H54 (cell line): ENCODE measurements around the gene SPTBN5.

Source experiments
- DNase-seq: peaks from one replicate; pipeline ENCODE4 v3.0.0; 2011; ENCODE audit warnings: low spot score, mixed read lengths; ENCODE audit not compliant: insufficient read length
- FAIRE-seq: peaks from 3 replicates; lab custom pipeline; 2011; peaks lifted over from hg19 to GRCh38; lab: Jason Lieb, UNC
- POLR2A ChIP-seq: IDR thresholded peaks from 2 replicates; pipeline ENCODE4 v1.6.1; 2011; ENCODE audit warnings: low read depth, mild to moderate bottlenecking, low read length

The SPTBN5 gene

DNA sequence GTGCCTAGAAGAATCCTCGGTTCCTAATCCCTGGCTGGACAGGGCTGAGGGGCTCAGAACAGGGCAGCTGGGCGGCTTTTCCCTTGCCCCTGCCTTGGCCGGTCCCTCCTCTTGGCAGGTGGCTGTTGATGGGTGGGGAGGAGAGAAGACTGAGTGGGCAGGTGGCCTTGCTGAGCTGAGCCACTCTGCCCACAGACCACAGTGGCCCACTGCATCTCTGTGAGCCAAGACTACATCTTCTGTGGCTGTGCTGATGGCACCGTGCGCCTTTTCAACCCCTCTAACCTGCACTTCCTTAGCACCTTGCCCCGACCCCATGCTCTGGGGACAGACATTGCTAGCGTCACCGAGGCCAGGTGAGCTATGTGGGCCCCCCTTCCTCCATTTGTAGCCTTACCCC, 80.4 kb downstream of the SPTBN5 start:
- DNase-seq (no peak), FAIRE-seq (no peak)
- no peak for TF ChIP-seq POLR2A

- TF ChIP-seq POLR2A, result no peak
- no peak for FAIRE-seq
- no peak for DNase-seq
Measured at GRCh38 chr15:41812820-41813375, 81.0 kb downstream of the SPTBN5 start.

DNA sequence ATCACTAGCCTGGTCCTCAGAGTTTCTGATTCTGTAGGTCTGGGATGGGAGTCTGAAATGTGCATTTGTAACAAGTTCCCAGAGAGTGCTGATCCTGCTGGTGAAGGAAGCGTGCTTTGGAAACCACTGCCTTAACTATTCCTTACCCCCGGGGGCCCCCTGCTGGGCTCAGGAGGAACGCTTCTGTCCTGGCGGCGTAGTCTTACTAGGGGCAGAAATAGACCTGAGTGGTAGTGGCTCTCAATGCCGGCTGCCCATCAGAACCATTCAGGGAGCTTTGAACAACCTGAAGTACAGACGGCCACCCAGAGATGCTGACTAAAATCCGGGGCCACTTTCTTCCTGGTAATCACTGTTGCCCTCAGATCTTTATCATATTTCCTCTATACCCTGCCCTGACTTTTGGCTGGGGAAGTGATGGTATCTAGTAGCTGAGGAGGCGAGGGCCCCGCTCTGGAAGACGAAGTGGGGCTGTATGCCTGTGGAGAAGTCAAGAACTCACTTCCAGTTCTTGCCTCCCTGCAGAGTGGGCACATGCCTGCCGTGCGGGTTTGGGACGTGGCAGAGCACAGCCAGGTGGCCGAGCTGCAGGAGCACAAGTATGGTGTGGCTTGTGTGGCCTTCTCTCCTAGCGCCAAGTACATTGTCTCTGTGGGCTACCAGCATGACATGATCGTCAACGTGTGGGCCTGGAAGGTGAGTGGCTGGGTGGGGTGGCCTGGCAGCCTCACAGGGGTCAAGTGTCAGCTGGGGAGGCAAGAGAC, 82.2 kb downstream of the SPTBN5 start:
- TF ChIP-seq POLR2A, result no peak
- FAIRE-seq, result no peak

GRCh38 chr15:41810651-41811431, 83.0 kb downstream of the SPTBN5 start:
- no peak for TF ChIP-seq POLR2A
- FAIRE-seq (no peak), DNase-seq (no peak)

More for the DNA sequence above, 82.2 kb downstream of the SPTBN5 start:
- DNase-seq, result peak; percentile 65

DNA sequence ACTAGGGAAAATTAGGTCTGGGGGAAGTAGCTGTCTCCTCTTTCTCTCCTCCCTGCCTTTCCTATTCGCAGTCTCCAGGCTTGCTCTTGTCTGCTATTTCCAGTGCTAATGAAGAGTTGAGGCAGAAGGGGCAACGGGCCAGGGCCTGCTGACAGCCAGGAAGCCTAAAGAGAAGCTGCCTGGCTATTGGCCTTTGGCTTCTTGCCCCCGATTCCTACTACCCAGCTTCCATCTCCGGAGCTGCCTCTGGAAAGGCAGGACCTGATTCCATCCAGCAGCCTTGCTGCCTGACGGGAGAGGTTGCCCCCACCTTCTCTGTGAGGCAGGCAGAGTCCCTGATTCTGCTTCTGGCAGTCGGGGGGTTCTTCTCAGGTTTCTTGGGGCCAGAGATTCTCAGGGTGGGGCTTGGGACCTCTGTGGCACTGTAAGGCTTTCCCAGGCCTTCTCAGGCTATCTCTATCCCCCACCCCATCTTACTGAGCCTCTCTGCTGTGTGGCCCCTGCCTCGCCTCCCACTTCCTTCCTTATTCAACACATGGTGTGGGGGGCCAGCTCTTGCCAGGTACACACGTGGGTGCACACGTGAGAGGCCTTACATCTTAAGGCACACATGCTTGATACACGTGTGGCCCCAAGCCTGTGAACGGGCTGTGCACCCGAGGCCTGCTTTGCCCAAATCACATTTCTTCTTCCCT, 84.2 kb downstream of the SPTBN5 start:
- no peak for TF ChIP-seq POLR2A
- FAIRE-seq (no peak), DNase-seq (no peak)

- TF ChIP-seq POLR2A, result no peak
- no peak for DNase-seq
- FAIRE-seq, result no peak
Measured at GRCh38 chr15:41809121-41809520, 84.7 kb downstream of the SPTBN5 start.

GRCh38 chr15:41806291-41807181, 87.3 kb downstream of the SPTBN5 start:
- peak; percentile 48 for FAIRE-seq
- no peak for TF ChIP-seq POLR2A
- DNase-seq, result no peak

- FAIRE-seq (no peak), DNase-seq (no peak)
- no peak for TF ChIP-seq POLR2A
Measured at GRCh38 chr15:41805711-41806110, 88.1 kb downstream of the SPTBN5 start.

GRCh38 chr15:41804916-41805666, 88.8 kb downstream of the SPTBN5 start:
- TF ChIP-seq POLR2A, result no peak
- no peak for DNase-seq

GRCh38 chr15:41804361-41804760, 89.5 kb downstream of the SPTBN5 start:
- FAIRE-seq (no peak), DNase-seq (no peak)
- no peak for TF ChIP-seq POLR2A

More at GRCh38 chr15:41804916-41805666, 88.8 kb downstream of the SPTBN5 start:
- no peak for FAIRE-seq

DNA sequence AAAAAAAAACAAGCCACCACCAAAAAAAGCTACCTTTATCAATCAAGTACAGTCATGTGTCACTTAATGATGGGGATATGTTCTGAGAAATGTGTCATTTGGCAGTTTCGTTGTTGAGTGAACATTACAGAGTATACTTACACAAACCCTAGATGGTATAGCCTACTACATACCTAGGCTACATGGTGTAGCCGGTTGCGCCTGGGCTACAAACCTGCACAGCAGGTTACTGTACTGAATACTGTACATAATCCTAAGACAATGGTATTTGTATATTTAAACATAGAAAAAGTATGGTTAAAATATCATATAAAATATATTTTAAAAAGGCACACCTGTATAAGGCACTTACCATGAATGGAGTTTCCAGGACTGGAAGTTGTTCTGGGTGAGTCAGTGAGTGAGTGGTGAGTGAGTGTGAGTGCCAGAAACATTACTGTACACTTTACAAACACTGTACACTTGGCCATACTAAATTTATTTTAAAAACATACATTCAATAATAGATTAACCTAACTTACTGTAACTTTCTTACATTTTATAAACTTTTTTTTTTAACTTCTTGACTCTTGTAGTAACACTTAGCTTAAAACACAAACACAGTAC, 91.9 kb downstream of the SPTBN5 start:
- DNase-seq, result no peak
- FAIRE-seq, result no peak
- TF ChIP-seq POLR2A, result no peak

- no peak for FAIRE-seq
- no peak for DNase-seq
- no peak for TF ChIP-seq POLR2A
Measured at GRCh38 chr15:41801185-41801584, 92.7 kb downstream of the SPTBN5 start.
